Measurements from ENCODE around the gene AR. TPM values are rescaled to one million over a fixed set of nuclear protein-coding genes. Genes with fewer than 3 reads are reported as not detected.
A peak's percentile ranks its signal among the peaks of the same experiment; 100 is the strongest.

Gene AR
- total RNA-seq, 4 donors from 2014 or later = 6.8 to 9.9 (median 8.2) TPM

DNA sequence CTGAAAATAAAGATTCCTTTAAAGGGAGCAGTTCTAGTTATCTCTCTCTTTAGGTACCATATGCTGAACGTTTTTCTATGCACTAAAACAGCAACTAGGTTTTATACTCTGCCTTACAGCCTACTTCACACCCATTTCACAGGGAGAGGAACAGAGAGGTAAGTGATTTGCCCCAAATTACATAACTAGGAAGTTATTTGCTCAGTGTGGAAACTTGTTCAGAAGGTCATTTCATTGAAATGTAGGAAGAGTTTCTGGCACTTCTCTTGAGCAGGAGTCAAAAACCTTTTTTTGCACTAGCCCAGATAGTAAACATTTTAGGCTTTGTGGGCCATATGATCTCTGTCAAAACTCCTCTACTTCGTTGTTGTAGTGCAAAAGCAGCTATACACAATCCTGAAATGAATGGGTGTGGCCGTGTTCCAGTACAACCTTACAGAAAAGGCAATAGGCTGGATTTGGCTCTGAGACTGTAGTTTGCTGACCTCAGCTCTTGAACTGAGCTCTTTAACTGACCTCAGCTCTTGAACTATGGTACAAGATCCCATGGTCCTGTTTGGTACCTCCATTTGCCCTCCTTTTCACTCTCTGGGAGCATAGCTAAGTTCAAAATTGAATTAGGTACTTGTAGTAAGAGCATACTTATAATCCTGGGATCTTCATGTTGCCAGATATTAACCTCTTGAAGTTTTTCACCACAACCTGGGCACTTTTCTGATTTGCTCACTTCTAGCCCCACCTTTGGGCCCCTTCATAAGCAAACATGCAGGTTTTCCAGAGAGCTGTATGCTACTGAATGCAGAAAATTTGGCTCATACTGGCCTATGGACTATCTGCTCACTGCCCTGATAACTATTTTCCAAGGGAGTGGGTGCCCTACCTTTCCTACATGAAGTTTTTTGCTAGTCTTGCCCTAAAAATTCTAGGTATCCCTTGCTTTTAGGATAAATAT lies 53.3 kb downstream of the AR start:
- Histone ChIP-seq H3K4me3 (no peak overlapping the region), H3K9me3 (no peaks in the 10 kb centered on the region), H3K27me3 (no peaks in the 10 kb centered on the region), H3K36me3 (no peaks in the 10 kb centered on the region), H3K4me1 (peaks cover 7 to 10% of the 10 kb centered on the region in 2 donors), H3K27ac (no peak overlapping the region)
- intact Hi-C loops (cut with DNase I; ENCODE audit: low total_unique reads) = no loop called here
- no peak for DNase-seq
- TF ChIP-seq POLR2A (IDR thresholded peaks at IDR 0.05) = no peak
- TF ChIP-seq, protein P1, sequence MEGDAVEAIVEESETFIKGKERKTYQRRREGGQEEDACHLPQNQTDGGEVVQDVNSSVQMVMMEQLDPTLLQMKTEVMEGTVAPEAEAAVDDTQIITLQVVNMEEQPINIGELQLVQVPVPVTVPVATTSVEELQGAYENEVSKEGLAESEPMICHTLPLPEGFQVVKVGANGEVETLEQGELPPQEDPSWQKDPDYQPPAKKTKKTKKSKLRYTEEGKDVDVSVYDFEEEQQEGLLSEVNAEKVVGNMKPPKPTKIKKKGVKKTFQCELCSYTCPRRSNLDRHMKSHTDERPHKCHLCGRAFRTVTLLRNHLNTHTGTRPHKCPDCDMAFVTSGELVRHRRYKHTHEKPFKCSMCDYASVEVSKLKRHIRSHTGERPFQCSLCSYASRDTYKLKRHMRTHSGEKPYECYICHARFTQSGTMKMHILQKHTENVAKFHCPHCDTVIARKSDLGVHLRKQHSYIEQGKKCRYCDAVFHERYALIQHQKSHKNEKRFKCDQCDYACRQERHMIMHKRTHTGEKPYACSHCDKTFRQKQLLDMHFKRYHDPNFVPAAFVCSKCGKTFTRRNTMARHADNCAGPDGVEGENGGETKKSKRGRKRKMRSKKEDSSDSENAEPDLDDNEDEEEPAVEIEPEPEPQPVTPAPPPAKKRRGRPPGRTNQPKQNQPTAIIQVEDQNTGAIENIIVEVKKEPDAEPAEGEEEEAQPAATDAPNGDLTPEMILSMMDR (IDR thresholded peaks at IDR 0.05 in 4 of 5, conservative IDR thresholded peaks at IDR 0.05 in 1 of 5) = no peak
- ATAC-seq = no peak
- in situ Hi-C loops (cut with MboI; ENCODE audit: low sequenced_read_pairs in 4 of 4) = no loop called here

DNA sequence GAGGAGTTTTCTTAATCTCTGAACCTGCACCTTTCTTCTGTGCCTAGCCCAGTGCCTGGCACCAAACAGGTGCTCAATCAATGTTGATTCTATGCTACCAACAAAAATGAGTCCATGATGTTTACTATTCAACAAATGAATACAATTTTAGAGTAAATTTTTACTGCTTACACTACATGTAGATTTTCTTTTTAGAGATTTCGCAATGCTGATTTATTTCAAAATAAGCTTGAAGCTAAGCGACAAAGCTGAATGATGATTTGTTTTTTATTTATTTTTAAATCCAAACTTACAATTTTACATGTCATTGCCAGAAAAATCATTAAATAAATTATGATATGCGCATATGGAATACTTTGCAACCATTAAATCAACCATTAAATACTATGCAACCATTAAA lies 55.7 kb downstream of the AR start:
- Histone ChIP-seq H3K27me3 (no peaks in the 10 kb centered on the region), H3K9me3 (no peaks in the 10 kb centered on the region), H3K4me3 (no peak overlapping the region), H3K27ac (no peak overlapping the region), H3K4me1 (peaks cover 7 to 15% of the 10 kb centered on the region in 2 donors), H3K36me3 (no peaks in the 10 kb centered on the region)
- DNase-seq (no peak), ATAC-seq (no peak)
- in situ Hi-C loops (cut with MboI; ENCODE audit: low sequenced_read_pairs in 4 of 4) (no loop called here), intact Hi-C loops (cut with DNase I; ENCODE audit: low total_unique reads) (no loop called here)
- TF ChIP-seq, protein P1 (IDR thresholded peaks at IDR 0.05 in 4 of 5, conservative IDR thresholded peaks at IDR 0.05 in 1 of 5) = no peak
- no peak for TF ChIP-seq POLR2A (IDR thresholded peaks at IDR 0.05)

DNA sequence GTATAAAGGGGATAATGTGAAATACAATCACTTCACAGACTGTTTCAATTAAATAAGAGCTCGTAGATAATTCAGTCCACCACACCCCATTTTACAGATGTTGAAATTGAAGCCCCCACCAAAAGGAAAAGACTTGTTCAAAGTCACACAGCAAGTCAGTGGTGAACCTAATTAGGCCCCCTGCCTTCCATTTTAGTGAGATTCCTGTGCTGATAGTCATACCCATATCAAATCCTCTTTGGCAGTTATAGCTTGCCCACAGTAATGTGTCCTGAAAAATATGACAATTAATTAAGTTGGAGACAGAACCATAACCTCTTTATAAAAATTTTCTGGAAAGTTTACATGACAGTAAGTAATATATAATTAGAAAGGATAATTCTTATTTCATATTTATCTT lies 58.0 kb downstream of the AR start:
- Histone ChIP-seq H3K9me3 (no peaks in the 10 kb centered on the region), H3K27me3 (no peaks in the 10 kb centered on the region), H3K4me3 (no peak overlapping the region), H3K36me3 (no peaks in the 10 kb centered on the region), H3K27ac (no peak overlapping the region), H3K4me1 (peaks cover 12 to 15% of the 10 kb centered on the region in 2 donors)
- TF ChIP-seq, protein P1 (IDR thresholded peaks at IDR 0.05 in 4 of 5, conservative IDR thresholded peaks at IDR 0.05 in 1 of 5) = no peak
- no peak for TF ChIP-seq POLR2A (IDR thresholded peaks at IDR 0.05)
- intact Hi-C loops (cut with DNase I; ENCODE audit: low total_unique reads) = no loop called here
- in situ Hi-C loops (cut with MboI; ENCODE audit: low sequenced_read_pairs in 4 of 4) = no loop called here
- ATAC-seq (no peak), DNase-seq (no peak)

DNA sequence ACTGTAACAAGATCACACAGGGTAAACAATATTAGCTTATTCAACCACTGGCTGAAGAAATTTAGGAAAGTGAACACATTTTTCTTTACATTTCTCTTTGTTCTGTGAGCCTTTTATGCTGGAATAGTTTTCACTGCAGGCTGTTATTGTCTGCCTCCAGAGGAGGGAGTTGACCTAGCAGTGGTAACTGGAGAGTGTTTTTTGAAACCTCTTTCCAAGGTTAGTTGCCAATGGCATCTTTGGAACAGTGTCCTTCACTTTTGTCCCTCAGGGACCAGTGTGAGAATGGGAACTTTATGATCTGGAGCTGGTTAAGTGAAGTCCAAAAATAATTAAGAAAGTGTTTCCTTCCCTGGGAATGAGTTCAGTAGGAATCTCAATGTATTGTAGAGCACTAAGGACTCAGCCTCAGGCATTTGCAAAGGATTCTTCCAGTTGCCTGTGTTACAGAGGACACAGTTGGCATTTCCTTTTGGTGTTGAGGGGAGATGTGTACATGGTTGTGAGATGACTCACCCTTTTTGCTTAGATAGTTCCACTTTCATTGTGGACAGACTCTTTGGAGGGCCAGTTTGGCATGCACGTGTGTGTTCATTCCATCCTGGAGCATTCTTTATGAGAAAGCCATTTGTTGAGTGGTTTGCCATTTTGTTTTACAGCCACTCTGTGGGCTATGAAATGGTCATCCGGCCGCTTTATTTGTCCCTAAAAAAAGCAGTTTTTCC lies 61.3 kb downstream of the AR start:
- Histone ChIP-seq H3K4me1 (peaks cover 12 to 15% of the 10 kb centered on the region in 2 donors), H3K9me3 (no peaks in the 10 kb centered on the region), H3K27me3 (no peaks in the 10 kb centered on the region), H3K4me3 (no peak overlapping the region), H3K27ac (peak overlapping the region in 2 of 4 donors; percentile 22 to 23), H3K36me3 (no peaks in the 10 kb centered on the region)
- DNase-seq = peak in 1 of 2 donors; percentile 13
- peak in 1 of 2 donors; percentile 84 for ATAC-seq
- TF ChIP-seq POLR2A (IDR thresholded peaks at IDR 0.05) = no peak
- TF ChIP-seq, protein P1 (IDR thresholded peaks at IDR 0.05 in 4 of 5, conservative IDR thresholded peaks at IDR 0.05 in 1 of 5) = no peak
- in situ Hi-C loops (cut with MboI; ENCODE audit: low sequenced_read_pairs in 4 of 4) = no loop called here
- intact Hi-C loops (cut with DNase I; ENCODE audit: low total_unique reads) = no loop called here
